Astrocyte (in vitro differentiated cells and primary cell): ENCODE results near the gene C10orf90.

Source experiments
- CTCF ChIP-seq: IDR thresholded peaks from 2 replicates; pipeline ENCODE4 v1.5.1; 2011; ENCODE audit warnings: low read depth, mild to moderate bottlenecking, inconsistent platforms, low read length, moderate library complexity; ENCODE audit not compliant: insufficient read depth
- EZH2 ChIP-seq: IDR thresholded peaks from 2 replicates; pipeline ENCODE4 v1.6.1; 2012; ENCODE audit warnings: mild to moderate bottlenecking, low read length, inconsistent platforms; ENCODE audit not compliant: insufficient read depth

- TF ChIP-seq CTCF (no peak), EZH2 (no peak)
Observed at GRCh38 chr10:126565871-126566270, 104.6 kb downstream of the C10orf90 start.
